Mesodermal cell (in vitro differentiated cells): ENCODE results near the gene BRF1.

Experiments used
- H3K27ac ChIP-seq: 2 replicates; pipeline ENCODE4 v1.7.0; 2013; ENCODE audit warnings: mild to moderate bottlenecking, low read depth, low read length, moderate library complexity; ENCODE audit not compliant: severe bottlenecking
- H3K36me3 ChIP-seq: 2 replicates; pipeline ENCODE4 v1.7.1; 2013; ENCODE audit warnings: mild to moderate bottlenecking, low read length, moderate library complexity; ENCODE audit not compliant: control insufficient read depth, insufficient read depth
- H3K4me1 ChIP-seq: one replicate; pipeline ENCODE4 v1.7.1; 2013; ENCODE audit warnings: mild to moderate bottlenecking, low read length; ENCODE audit not compliant: insufficient read depth, control insufficient read depth, poor library complexity, severe bottlenecking
- H3K4me3 ChIP-seq: 2 replicates; pipeline ENCODE4 v1.7.0; 2013; ENCODE audit warnings: low read length, control low read depth, mild to moderate bottlenecking; ENCODE audit not compliant: insufficient read depth, poor library complexity, severe bottlenecking; ENCODE audit errors: extremely low read depth
- H3K9me3 ChIP-seq: 2 replicates; pipeline ENCODE4 v1.7.1; 2013; ENCODE audit warnings: mild to moderate bottlenecking, low read length, moderate library complexity; ENCODE audit not compliant: control insufficient read depth
- WGBS, 2 experiments: methylation state at CpG; one replicate each; pipeline ENCODE4 v1.1.5; 2013; ENCODE audit warnings: missing lambda C conversion rate in 2 of 2; ENCODE audit not compliant: insufficient coverage in 2 of 2; 5-methylcytosine and 5-hydroxymethylcytosine counted together

BRF1 gene

DNA sequence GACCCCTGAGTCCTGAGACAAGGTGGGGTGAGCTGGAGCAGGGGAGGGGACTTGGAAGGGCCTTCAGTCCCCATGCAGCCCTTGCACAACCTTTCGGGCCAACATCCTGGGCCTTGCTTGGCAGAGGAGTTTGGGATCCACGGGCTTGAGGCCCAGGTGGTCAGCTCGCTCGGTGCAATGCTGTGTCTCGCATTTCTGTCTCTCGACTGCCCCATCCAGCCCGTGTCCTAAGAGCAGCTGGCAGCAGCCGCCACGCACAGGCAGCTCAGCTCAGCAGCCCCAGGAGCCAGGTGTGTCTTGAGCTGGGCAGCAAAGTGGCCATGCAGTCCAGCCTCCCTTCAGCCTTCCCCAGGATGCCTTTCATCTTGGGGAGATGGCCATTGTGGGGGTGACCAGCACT, 24.5 kb upstream of the BRF1 start:
- Histone ChIP-seq H3K36me3 (no peaks in the 10 kb centered on the region), H3K9me3 (no peaks in the 10 kb centered on the region), H3K4me3 (no peak overlapping the region), H3K27ac (no peak overlapping the region), H3K4me1 (no peaks in the 10 kb centered on the region)
- 94 to 98% methylated on average over 8 to 9 of the region's 9 CpGs for WGBS, 2 experiments

DNA sequence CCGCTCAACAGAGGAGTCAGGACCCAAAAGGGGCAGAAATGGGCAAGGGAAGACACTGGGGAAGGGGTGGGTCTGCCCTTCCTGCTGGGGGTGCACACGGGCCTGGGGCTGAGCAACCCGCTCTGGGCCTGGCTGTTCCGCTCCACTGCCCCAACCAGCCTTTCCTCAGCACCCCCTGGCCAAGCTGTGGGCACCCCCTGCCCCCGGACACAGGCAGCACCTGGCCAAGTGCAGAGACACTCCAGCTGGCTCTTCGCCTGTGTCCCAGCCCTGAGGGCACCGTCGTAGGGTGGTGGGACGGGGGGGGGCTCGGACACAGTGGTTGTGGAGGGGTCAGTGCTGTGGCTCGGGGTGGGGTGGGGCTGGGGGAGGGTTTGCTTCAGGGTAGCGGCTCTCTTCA, 24.1 kb upstream of the BRF1 start:
- no peaks in the 10 kb centered on the region for H3K36me3 ChIP-seq
- H3K4me3 ChIP-seq: no peak overlapping the region
- H3K4me1 ChIP-seq: no peaks in the 10 kb centered on the region
- WGBS, 2 experiments: 90% methylated on average over 6 to 9 of the region's 12 CpGs
- H3K27ac ChIP-seq: no peak overlapping the region
- H3K9me3 ChIP-seq: no peaks in the 10 kb centered on the region

DNA sequence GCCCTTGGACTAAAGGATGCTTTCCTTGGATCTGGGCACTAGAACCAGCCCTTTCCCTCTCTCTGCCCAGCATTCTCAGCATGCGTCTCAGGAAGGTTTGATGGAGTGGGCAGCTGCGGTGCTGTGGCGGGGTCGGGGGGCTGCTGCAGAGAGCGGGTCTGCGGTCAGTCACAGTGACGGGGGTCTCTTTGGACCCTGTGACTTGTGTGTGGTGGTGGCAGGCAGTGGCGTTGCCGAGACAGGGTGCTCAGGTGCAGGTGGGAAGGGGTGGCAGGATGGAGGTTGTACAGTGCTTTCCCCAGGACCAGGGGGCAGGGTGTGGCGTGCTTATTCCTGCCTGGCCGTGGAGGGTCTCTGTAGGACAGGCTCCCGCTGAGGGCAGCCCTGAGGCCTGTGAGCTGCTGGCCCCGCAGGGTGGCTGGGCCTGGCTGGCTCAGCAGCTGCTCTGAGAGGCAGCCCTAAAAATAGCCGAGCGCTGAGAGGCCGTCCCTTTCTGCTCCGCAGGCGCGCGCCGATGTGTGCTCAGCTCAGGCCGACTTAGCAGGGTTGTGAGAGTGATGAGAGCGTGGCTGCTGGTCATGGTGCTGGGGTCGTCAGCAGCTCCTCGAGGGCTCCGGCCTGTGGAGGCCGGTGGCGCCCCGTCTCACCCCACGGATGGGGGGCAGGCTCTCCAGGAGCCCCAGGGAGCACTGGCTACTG, 23.4 kb upstream of the BRF1 start:
- Histone ChIP-seq H3K36me3 (no peaks in the 10 kb centered on the region), H3K4me3 (no peak overlapping the region), H3K27ac (no peak overlapping the region), H3K9me3 (no peaks in the 10 kb centered on the region), H3K4me1 (no peaks in the 10 kb centered on the region)
- 89 to 90% methylated on average over 22 of the region's 30 CpGs for WGBS, 2 experiments

- 91 to 96% methylated on average over 11 to 13 of the region's 13 CpGs for WGBS, 2 experiments
- no peaks in the 10 kb centered on the region for H3K9me3 ChIP-seq
- H3K4me1 ChIP-seq: no peaks in the 10 kb centered on the region
- H3K4me3 ChIP-seq: no peak overlapping the region
- H3K36me3 ChIP-seq: no peaks in the 10 kb centered on the region
- H3K27ac ChIP-seq: no peak overlapping the region
Observed at GRCh38 chr14:105323663-105324062, 22.9 kb upstream of the BRF1 start.

DNA sequence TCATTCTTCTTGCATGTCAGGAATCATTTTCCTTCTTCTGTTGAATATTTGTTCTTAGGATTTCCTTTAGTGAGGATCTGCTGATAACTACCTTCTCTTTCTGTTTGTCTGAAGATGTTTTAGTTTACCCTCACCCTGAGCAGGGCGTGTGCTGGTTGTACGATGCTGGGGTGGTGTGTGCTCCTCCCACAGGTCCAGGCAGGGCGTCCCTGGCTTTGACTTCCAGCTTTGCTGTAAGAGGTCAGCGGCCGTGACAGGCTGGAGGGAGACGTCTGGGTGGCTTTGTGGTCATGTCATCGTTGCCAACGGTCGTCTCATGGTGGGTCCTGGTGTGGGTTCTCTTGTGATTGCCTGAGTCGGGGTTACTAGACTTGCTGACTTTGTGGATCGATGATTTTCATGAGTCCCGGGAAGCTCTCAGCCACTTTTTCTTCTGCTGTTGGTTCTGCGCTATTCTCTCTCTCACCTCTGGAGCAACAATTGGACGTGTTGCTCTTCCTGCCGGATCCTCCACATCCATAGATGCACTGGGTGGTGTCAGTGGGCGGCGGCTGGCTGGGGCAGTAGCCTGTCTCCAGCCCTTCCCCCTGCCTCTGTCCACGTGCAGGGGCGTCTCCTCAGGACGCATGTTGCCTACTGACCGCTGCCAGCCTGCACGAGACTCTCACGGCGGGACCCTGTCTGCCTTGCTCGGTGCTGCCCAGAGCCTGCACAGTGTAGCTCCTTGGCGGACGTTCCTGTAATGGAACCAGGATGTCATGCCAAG, 22.2 kb upstream of the BRF1 start:
- Histone ChIP-seq H3K9me3 (no peaks in the 10 kb centered on the region), H3K36me3 (no peaks in the 10 kb centered on the region), H3K4me3 (no peak overlapping the region), H3K4me1 (no peaks in the 10 kb centered on the region), H3K27ac (no peak overlapping the region)
- 91 to 92% methylated on average over 16 to 23 of the region's 27 CpGs for WGBS, 2 experiments

DNA sequence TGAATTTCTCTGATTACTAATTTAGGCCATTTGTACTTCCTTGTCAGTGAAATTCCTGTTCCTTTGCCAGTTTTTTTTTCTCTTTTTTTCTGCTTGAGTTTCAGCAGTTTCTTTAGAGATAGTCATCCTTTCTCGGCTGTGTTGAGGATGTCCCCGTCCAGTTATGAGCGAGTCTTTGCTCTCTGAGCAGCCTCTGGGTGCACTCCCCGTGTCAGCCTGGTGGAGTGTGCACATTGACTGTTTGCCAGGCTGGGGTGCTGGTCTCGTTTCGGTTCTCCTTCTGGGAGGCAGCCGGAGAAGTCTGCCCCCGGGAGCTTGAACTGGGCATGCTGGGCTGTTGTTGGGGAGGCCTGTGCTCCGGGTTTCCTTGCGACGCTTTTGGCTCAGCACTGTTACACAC, 16.7 kb upstream of the BRF1 start:
- H3K4me1 ChIP-seq: peaks cover 6% of the 10 kb centered on the region
- 89 to 95% methylated on average over 10 to 11 of the region's 11 CpGs for WGBS, 2 experiments
- H3K9me3 ChIP-seq: no peaks in the 10 kb centered on the region
- H3K36me3 ChIP-seq: no peaks in the 10 kb centered on the region
- H3K27ac ChIP-seq: no peak overlapping the region
- no peak overlapping the region for H3K4me3 ChIP-seq

- WGBS, 2 experiments: 94 to 97% methylated on average over 15 to 18 of the region's 18 CpGs
- no peak overlapping the region for H3K27ac ChIP-seq
- H3K4me3 ChIP-seq: no peak overlapping the region
- H3K4me1 ChIP-seq: peaks cover 12% of the 10 kb centered on the region
- no peaks in the 10 kb centered on the region for H3K36me3 ChIP-seq
- no peaks in the 10 kb centered on the region for H3K9me3 ChIP-seq
Observed at GRCh38 chr14:105316968-105317510, 16.2 kb upstream of the BRF1 start.

DNA sequence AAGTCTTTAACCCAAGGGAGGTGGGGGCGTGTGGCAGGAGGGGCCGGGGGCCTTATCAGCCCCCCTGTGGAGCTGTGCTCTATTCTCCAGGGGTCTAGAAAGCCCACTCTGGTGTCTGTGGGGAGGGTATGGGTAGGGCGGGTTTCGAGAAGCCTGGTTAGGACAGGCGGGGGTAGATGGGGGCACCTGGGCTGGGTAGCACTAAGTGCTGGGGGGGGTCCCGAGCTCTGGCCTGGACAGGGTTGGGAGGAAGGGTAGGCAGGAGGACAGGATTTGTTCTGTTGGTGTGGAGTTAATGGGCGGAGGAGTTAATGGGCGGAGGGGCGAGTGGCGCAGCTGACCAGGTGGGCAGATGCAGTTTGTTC, 15.8 kb upstream of the BRF1 start:
- no peak overlapping the region for H3K4me3 ChIP-seq
- H3K4me1 ChIP-seq: peaks cover 15% of the 10 kb centered on the region
- H3K9me3 ChIP-seq: no peaks in the 10 kb centered on the region
- no peaks in the 10 kb centered on the region for H3K36me3 ChIP-seq
- 90 to 98% methylated on average over 7 to 9 of the region's 10 CpGs for WGBS, 2 experiments
- H3K27ac ChIP-seq: no peak overlapping the region

GRCh38 chr14:105315941-105316576, 15.3 kb upstream of the BRF1 start:
- 85 to 87% methylated on average over 12 to 13 of the region's 15 CpGs for WGBS, 2 experiments
- Histone ChIP-seq H3K27ac (no peak overlapping the region), H3K9me3 (no peaks in the 10 kb centered on the region), H3K4me3 (peak overlapping the region; percentile 52), H3K4me1 (peaks cover 15% of the 10 kb centered on the region), H3K36me3 (no peaks in the 10 kb centered on the region)

DNA sequence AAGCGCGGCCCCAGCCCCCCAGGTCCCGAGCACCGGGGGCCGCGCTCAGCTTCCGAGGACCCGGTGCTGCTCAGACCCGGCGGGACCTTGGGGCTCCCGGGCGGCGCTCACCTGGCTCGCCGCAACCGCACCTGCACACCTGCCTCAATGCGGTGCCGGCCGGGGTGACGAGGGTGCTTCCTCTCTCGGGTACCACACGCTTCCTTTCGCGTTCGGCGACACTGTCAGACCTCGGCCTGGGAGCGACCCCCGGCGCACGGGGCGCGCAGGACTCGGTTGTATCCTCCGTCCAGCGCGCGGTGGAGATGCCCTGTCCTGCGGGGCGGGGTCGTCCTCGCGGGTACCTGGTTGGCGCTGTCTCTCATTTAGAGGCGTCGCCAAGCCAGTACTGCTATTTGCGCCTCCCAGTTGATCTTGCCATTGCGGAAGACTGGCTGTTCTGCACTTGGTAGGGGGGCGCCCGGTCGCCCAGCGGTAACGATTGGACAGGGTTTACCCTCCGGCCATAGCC, 14.5 kb upstream of the BRF1 start:
- no peaks in the 10 kb centered on the region for H3K36me3 ChIP-seq
- 2 to 3% methylated on average over 42 to 48 of the region's 54 CpGs for WGBS, 2 experiments
- H3K4me1 ChIP-seq: peaks cover 15% of the 10 kb centered on the region
- no peak overlapping the region for H3K27ac ChIP-seq
- H3K9me3 ChIP-seq: no peaks in the 10 kb centered on the region
- H3K4me3 ChIP-seq: peak overlapping the region; percentile 52
